ENCODE data around the gene GPR132. TPM values are rescaled to one million over a fixed set of nuclear protein-coding genes. Genes with fewer than 3 reads are reported as not detected.

The GPR132 gene
- total and polyA plus RNA-seq, 2 of the 8 experiments (the other 6 are each of a cell fraction or from before 2014, with no cell fraction given) = 0.11 TPM; not detected in 1

- no peak for FAIRE-seq
Observed at GRCh38 chr14:105026033-105026785, 39.0 kb downstream of the GPR132 start.

More at GRCh38 chr14:105026033-105026785, 39.0 kb downstream of the GPR132 start:
- H3K18ac ChIP-seq (ENCODE audit: extremely low read depth, low read length) = no peak overlapping the region
- WGBS, 2 experiments (ENCODE audit: extremely low coverage in 1 of 2, insufficient coverage in 1 of 2, insufficient read length in 1 of 2, insufficient replicate concordance in 2 of 2, low coverage in 1 of 2, low lambda C conversion rate in 2 of 2, missing lambda C conversion rate in 1 of 2) = 92% methylated on average over 16 of the region's 16 CpGs; no CpG with 5 or more reads in 1 of the 2 experiments
- H3K56ac ChIP-seq (replicated peaks; ENCODE audit: insufficient read length, low read depth, low read length) = no peak overlapping the region
- H3K79me2 ChIP-seq (ENCODE audit: control insufficient read depth in 1 of 2, insufficient read depth in 2 of 2, low read length in 2 of 2) = no peaks in the 10 kb centered on the region
- no peak overlapping the region for H4K8ac ChIP-seq (ENCODE audit: extremely low read depth, insufficient read depth, low read length)
- H4K5ac ChIP-seq (ENCODE audit: insufficient read length, low read depth, low read length) = no peak overlapping the region
- H3K9ac ChIP-seq (replicated peaks in 1 of 4; ENCODE audit: extremely low read depth in 1 of 4, low read depth in 3 of 4, low read length in 3 of 4) = no peak overlapping the region
- H3K23ac ChIP-seq (ENCODE audit: insufficient read length) = no peak overlapping the region
- no peak overlapping the region for H2AFZ ChIP-seq (ENCODE audit: low read length)
- no peak overlapping the region for H2BK5ac ChIP-seq (ENCODE audit: low read depth, low read length)
- peaks cover 5% of the 10 kb centered on the region; the same call in 1 of the 2 replicates for H3K23me2 ChIP-seq (ENCODE audit: low read depth, low read length)
- H3K27me3 ChIP-seq (replicated peaks in 1 of 4; ENCODE audit: control insufficient read depth in 3 of 4, extremely low read depth in 1 of 4, insufficient read depth in 3 of 4, low read length in 3 of 4) = peaks cover 0 to 4% (median 1%) of the 10 kb centered on the region in 4 experiments; a peak in 3 of 7 replicates
- no peak overlapping the region for H4K91ac ChIP-seq (replicated peaks; ENCODE audit: insufficient read length, low read length)
- H3K4me3 ChIP-seq (ENCODE audit: extremely low read depth in 1 of 4, insufficient read depth in 2 of 4, low read depth in 3 of 4, low read length in 4 of 4) = no peak overlapping the region
- H3K36me3 ChIP-seq (ENCODE audit: control insufficient read depth in 2 of 4, insufficient read depth in 4 of 4, low read length in 3 of 4) = no peaks in the 10 kb centered on the region
- H3K79me1 ChIP-seq (ENCODE audit: low read depth, low read length) = 0 out of 2 replicates have a peak, but pooled peaks cover 2% of the 10 kb centered on the region
- no peaks in the 10 kb centered on the region for H3K9me3 ChIP-seq (ENCODE audit: insufficient read depth in 2 of 2, low read depth in 1 of 2, low read length in 1 of 2)
- H2BK120ac ChIP-seq (replicated peaks; ENCODE audit: low read depth, low read length) = no peak overlapping the region
- no peaks in the 10 kb centered on the region for H4K20me1 ChIP-seq (replicated peaks in 1 of 2; ENCODE audit: control insufficient read depth in 1 of 2, insufficient read depth in 2 of 2, low read length in 2 of 2)
- no peak overlapping the region for H2BK12ac ChIP-seq (ENCODE audit: low read depth, low read length)
- H3K27ac ChIP-seq (ENCODE audit: low read depth, low read length) = no peak overlapping the region
- POLR2A ChIA-PET (ENCODE audit: partially characterized antibody) = no interaction called here
- no peak for DNase-seq (ENCODE audit: low read depth in 1 of 2, low spot score in 2 of 2)
- CTCF ChIA-PET (ENCODE audit: partially characterized antibody) = interaction anchor here (1.0 to 2.6 kb wide), 5 partner anchors 19 to 92 kb away, joined by 3 to 11 read pairs (median 4); no protein-coding TSS in a partner anchor
- no peak overlapping the region for H2BK20ac ChIP-seq (ENCODE audit: low read length)
- H3K4me2 ChIP-seq (ENCODE audit: insufficient read depth in 1 of 2, low read depth in 2 of 2, low read length in 2 of 2) = no peak overlapping the region
- H2AK5ac ChIP-seq (ENCODE audit: low read depth, low read length) = no peak overlapping the region
- no peak overlapping the region for H3K14ac ChIP-seq (ENCODE audit: insufficient read length)
- no peak overlapping the region for H2BK15ac ChIP-seq (ENCODE audit: low read length)
- H3K4ac ChIP-seq (replicated peaks; ENCODE audit: insufficient read length, low read depth, low read length) = no peak overlapping the region
- TF ChIP-seq TAF7 (optimal IDR thresholded peaks at IDR 0.05; ENCODE audit: borderline replicate concordance, low read depth, low read length) (no peak), SP1 (IDR thresholded peaks at IDR 0.05; ENCODE audit: low read depth, low read length) (no peak), SP4 (IDR thresholded peaks at IDR 0.05; ENCODE audit: low read length) (no peak), SP2 (IDR thresholded peaks at IDR 0.05; ENCODE audit: low read length) (no peak), ATF2 (IDR thresholded peaks at IDR 0.05; ENCODE audit: low read length) (no peak)
- H3K4me1 ChIP-seq (replicated peaks in 1 of 4; ENCODE audit: control insufficient read depth in 3 of 4, insufficient read depth in 4 of 4, low read length in 3 of 4) = peaks cover 0 to 1% (median 0%) of the 10 kb centered on the region in 4 experiments; a peak in 1 of 7 replicates

Data from H1 (cell line).